Measurements from ENCODE around the gene POMT2.

Gene POMT2

GRCh38 chr14:77266336-77266735 lies 54.3 kb downstream of the POMT2 start:
- no peak for DNase-seq

- DNase-seq, result no peak
These were observed 54.9 kb downstream of the POMT2 start for GRCh38 chr14:77265561-77266335.

- DNase-seq, result no peak
These were observed 55.5 kb downstream of the POMT2 start for GRCh38 chr14:77265187-77265515.

- DNase-seq, result no peak
These were observed 56.1 kb downstream of the POMT2 start for GRCh38 chr14:77264466-77265186.

GRCh38 chr14:77260631-77261030 lies 60.1 kb downstream of the POMT2 start:
- no peak for DNase-seq

- no peak for DNase-seq
These were observed 60.5 kb downstream of the POMT2 start for GRCh38 chr14:77260199-77260598.

- no peak for DNase-seq
These were observed 61.5 kb downstream of the POMT2 start for GRCh38 chr14:77259025-77259715.

GRCh38 chr14:77258566-77258965 lies 62.1 kb downstream of the POMT2 start:
- no peak for DNase-seq

GRCh38 chr14:77257700-77258099 lies 63.0 kb downstream of the POMT2 start:
- no peak for DNase-seq

GRCh38 chr14:77256694-77257093 lies 64.0 kb downstream of the POMT2 start:
- DNase-seq, result no peak

- no peak for DNase-seq
These were observed 67.1 kb downstream of the POMT2 start for GRCh38 chr14:77253333-77254190.

GRCh38 chr14:77251870-77252269 lies 68.8 kb downstream of the POMT2 start:
- DNase-seq, result no peak

GRCh38 chr14:77250927-77251326 lies 69.8 kb downstream of the POMT2 start:
- no peak for DNase-seq

- DNase-seq, result no peak
These were observed 71.4 kb downstream of the POMT2 start for GRCh38 chr14:77249286-77249685.

GRCh38 chr14:77248666-77249065 lies 72.0 kb downstream of the POMT2 start:
- DNase-seq, result peak; percentile 3

- DNase-seq, result no peak
These were observed 73.9 kb downstream of the POMT2 start for GRCh38 chr14:77246784-77247183.

- DNase-seq, result no peak
These were observed 74.9 kb downstream of the POMT2 start for GRCh38 chr14:77245820-77246219.

- no peak for DNase-seq
These were observed 76.8 kb downstream of the POMT2 start for GRCh38 chr14:77243853-77244252.

GRCh38 chr14:77242752-77243151 lies 77.9 kb downstream of the POMT2 start:
- no peak for DNase-seq

- DNase-seq, result no peak
These were observed 78.7 kb downstream of the POMT2 start for GRCh38 chr14:77241955-77242354.

- DNase-seq, result no peak
These were observed 80.3 kb downstream of the POMT2 start for GRCh38 chr14:77240336-77240915.

- no peak for DNase-seq
These were observed 81.3 kb downstream of the POMT2 start for GRCh38 chr14:77239412-77239811.

- no peak for DNase-seq
These were observed 81.7 kb downstream of the POMT2 start for GRCh38 chr14:77238996-77239395.

Data from fibroblast of skin of right biceps (primary cell).